Panc1 (cell line): ENCODE results near the gene TEDC1. TPM values are rescaled to one million over a fixed set of nuclear protein-coding genes. Genes with fewer than 3 reads are reported as not detected.

Source experiments
- ATAC-seq: fragments of 200-7000 bp; cut with Tn5 transposase; 2 replicates; pipeline ENCODE4 v1.9.1; 2020; ENCODE audit warnings: mild to moderate bottlenecking, moderate library complexity
- BruUV-seq: library from RNA; stranded (reverse); fragments of 400-500 nt; replicated peaks from 2 replicates; lab custom pipeline; 2021; lab: Mats Ljungman, UMichigan
- CTCF ChIA-PET: fragments of 300-600 bp; sonication (Branson Sonifier 250); formaldehyde crosslinking; loops from one replicate; lab custom pipeline; 2022; ENCODE audit warnings: antibody characterized with exemption; lab: Charles Lee
- POLR2A ChIA-PET: fragments of 300-600 bp; sonication (Branson Sonifier 250); formaldehyde crosslinking; loops from one replicate; lab custom pipeline; 2022; ENCODE audit warnings: antibody characterized with exemption; lab: Charles Lee
- DNase-seq: peaks from one replicate; pipeline ENCODE4 v3.0.0-alpha.2; 2010; ENCODE audit warnings: low read depth, low spot score
- H3K27ac ChIP-seq: 2 replicates; pipeline ENCODE4 v1.5.1; 2011; ENCODE audit warnings: mild to moderate bottlenecking, low read length, inconsistent platforms
- H3K27me3 ChIP-seq: fragments of 200-500 bp; sonication (Bioruptor generic); 2 replicates; pipeline ENCODE4 v1.6.0; 2014; ENCODE audit warnings: low read length, inconsistent platforms; ENCODE audit not compliant: control insufficient read depth, insufficient read depth
- H3K36me3 ChIP-seq: fragments of 200-500 bp; sonication (Bioruptor generic); 2 replicates; pipeline ENCODE4 v1.5.1; 2014; ENCODE audit warnings: inconsistent platforms, mild to moderate bottlenecking, low read length, moderate library complexity; ENCODE audit not compliant: control insufficient read depth, insufficient read depth
- H3K4me1 ChIP-seq: 2 replicates; pipeline ENCODE4 v1.5.1; 2011; ENCODE audit warnings: inconsistent platforms, mild to moderate bottlenecking, low read length, moderate library complexity; ENCODE audit not compliant: control insufficient read depth, insufficient read depth
- H3K4me3 ChIP-seq, 2 experiments: 2 replicates each; pipeline ENCODE4 v1.5.1; 2011 to 2012; ENCODE audit warnings: low read depth in 2 of 2, low read length in 2 of 2, mild to moderate bottlenecking in 2 of 2, inconsistent platforms in 1 of 2, moderate library complexity in 1 of 2
- H3K9me3 ChIP-seq: fragments of 200-500 bp; sonication (Bioruptor generic); 2 replicates; pipeline ENCODE4 v1.5.1; 2014; ENCODE audit warnings: low read depth, mild to moderate bottlenecking, inconsistent platforms, low read length, moderate library complexity; ENCODE audit not compliant: control insufficient read depth, insufficient read depth
- CTCF ChIP-seq: fragments of 450-650 bp; IDR thresholded peaks from 2 replicates; pipeline ENCODE4 v1.5.1; 2017; ENCODE audit warnings: mild to moderate bottlenecking
- POLR2AphosphoS5 ChIP-seq: IDR thresholded peaks from 2 replicates; pipeline ENCODE4 v1.6.1; 2012; ENCODE audit warnings: mild to moderate bottlenecking, low read depth, low read length, moderate library complexity
- REST ChIP-seq, 2 experiments: IDR thresholded peaks; 2 replicates each; pipeline ENCODE4 v1.6.1; 2011 to 2012; ENCODE audit warnings: low read depth in 2 of 2, control low read depth in 1 of 2, low read length in 1 of 2, mild to moderate bottlenecking in 1 of 2, moderate library complexity in 1 of 2; ENCODE audit not compliant: insufficient read depth in 1 of 2
- SIN3A ChIP-seq: IDR thresholded peaks from 2 replicates; pipeline ENCODE4 v1.6.1; 2012; ENCODE audit warnings: low read depth, mild to moderate bottlenecking, low read length, moderate library complexity, borderline replicate concordance; ENCODE audit not compliant: insufficient read depth
- TCF7L2 ChIP-seq: IDR thresholded peaks from 2 replicates; pipeline ENCODE4 v1.6.1; 2011; ENCODE audit warnings: mild to moderate bottlenecking, low read depth, low read length, inconsistent platforms
- in situ Hi-C: cut with HindIII; loops from 2 replicates; pipeline ENCODE4 v1.10.0; 2016; ENCODE audit warnings: low sequenced_read_pairs, low pct_unique_long_range_greater_than_20kb
- intact Hi-C: fragments of 100-400 bp; cut with micrococcal nuclease; formaldehyde crosslinking; loops from one replicate; pipeline ENCODE4 v1.10.0; 2022; ENCODE audit not compliant: unreplicated experiment
- total RNA-seq: library from RNA; stranded (reverse); gene quantifications from one replicate; pipeline ENCODE4 v1.2.1, GENCODE V29; 2021; ENCODE audit not compliant: unreplicated experiment

The TEDC1 gene
- total RNA-seq, 1 experiment from 2014 or later = 47.8 TPM

GRCh38 chr14:105442834-105443233 is 48.2 kb upstream of the TEDC1 start:
- Histone ChIP-seq H3K27me3 (no peaks in the 10 kb centered on the region), H3K9me3 (no peaks in the 10 kb centered on the region), H3K4me1 (no peaks in the 10 kb centered on the region), H3K4me3 (no peak overlapping the region), H3K27ac (no peak overlapping the region), H3K36me3 (no peaks in the 10 kb centered on the region)
- intact Hi-C loops = no loop called here
- in situ Hi-C loops = no loop called here
- BruUV-seq = no TSS peak
- DNase-seq (no peak), ATAC-seq (no peak)
- TF ChIP-seq CTCF = no peak
- TF ChIP-seq TCF7L2 = no peak
- TF ChIP-seq POLR2AphosphoS5 = no peak
- TF ChIP-seq REST (IDR thresholded peaks at IDR 0.05; ENCODE audit: insufficient read depth in 1 of 2, low read depth in 2 of 2, low read length in 1 of 2) = no peak
- no peak for TF ChIP-seq SIN3A
- CTCF ChIA-PET = no interaction called here
- POLR2A ChIA-PET = no interaction called here

DNA sequence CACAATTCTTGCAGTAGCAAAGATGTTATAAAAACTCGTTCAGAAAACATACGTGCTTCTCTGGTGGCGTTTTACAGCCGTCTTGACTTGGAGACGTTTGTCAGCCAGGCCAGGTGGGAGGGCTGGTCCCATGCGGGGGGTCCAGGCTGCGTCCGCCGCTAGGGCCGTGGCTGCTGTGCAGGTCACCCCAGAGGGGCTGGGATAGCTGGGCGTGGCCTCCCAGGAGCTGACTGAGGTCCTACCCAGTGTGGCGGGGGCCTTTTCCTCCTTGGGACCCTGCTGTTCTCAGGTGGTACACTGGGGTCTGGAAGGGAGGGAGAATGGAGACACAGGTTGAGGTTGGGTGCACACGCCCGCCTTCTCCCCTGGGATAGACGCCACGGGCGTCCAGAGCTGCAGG is 46.2 kb upstream of the TEDC1 start:
- intact Hi-C loops (no loop called here), in situ Hi-C loops (no loop called here)
- TF ChIP-seq SIN3A = no peak
- TF ChIP-seq TCF7L2 = no peak
- TF ChIP-seq POLR2AphosphoS5 = no peak
- no peak for TF ChIP-seq REST (IDR thresholded peaks at IDR 0.05; ENCODE audit: insufficient read depth in 1 of 2, low read depth in 2 of 2, low read length in 1 of 2)
- TF ChIP-seq CTCF = no peak
- BruUV-seq = no TSS peak
- no peaks in the 10 kb centered on the region for H3K4me1 ChIP-seq
- ChIA-PET CTCF (no interaction called here), POLR2A (no interaction called here)
- no peak for DNase-seq
- H3K27ac ChIP-seq = no peak overlapping the region
- H3K27me3 ChIP-seq = no peaks in the 10 kb centered on the region
- no peak for ATAC-seq
- H3K36me3 ChIP-seq = no peaks in the 10 kb centered on the region
- no peak overlapping the region for H3K4me3 ChIP-seq
- no peaks in the 10 kb centered on the region for H3K9me3 ChIP-seq
